HCT116 (cell line): ENCODE results near the gene PLEKHG5.

Experiments used
- SIN3A ChIP-seq: IDR thresholded peaks from 2 replicates; pipeline ENCODE4 v1.6.1; 2012; ENCODE audit warnings: low read depth
- TF ChIP-seq, protein P1 (sequence below), 3 experiments: fragments of 200-600 bp in 1 of 3; sonication (generic) in 1 of 3; IDR thresholded peaks in 2 of 3; conservative IDR thresholded peaks in 1 of 3; 2 replicates each; pipeline ENCODE4 v1.5.1; 2012 to 2017; ENCODE audit warnings: low read depth in 2 of 3, low read length in 2 of 3, antibody characterized with exemption in 1 of 3, borderline replicate concordance in 1 of 3, control low read depth in 1 of 3, mild to moderate bottlenecking in 1 of 3, mixed read lengths in 1 of 3, mixed run types in 1 of 3, moderate library complexity in 1 of 3; ENCODE audit not compliant: insufficient read depth in 1 of 3

DNA sequence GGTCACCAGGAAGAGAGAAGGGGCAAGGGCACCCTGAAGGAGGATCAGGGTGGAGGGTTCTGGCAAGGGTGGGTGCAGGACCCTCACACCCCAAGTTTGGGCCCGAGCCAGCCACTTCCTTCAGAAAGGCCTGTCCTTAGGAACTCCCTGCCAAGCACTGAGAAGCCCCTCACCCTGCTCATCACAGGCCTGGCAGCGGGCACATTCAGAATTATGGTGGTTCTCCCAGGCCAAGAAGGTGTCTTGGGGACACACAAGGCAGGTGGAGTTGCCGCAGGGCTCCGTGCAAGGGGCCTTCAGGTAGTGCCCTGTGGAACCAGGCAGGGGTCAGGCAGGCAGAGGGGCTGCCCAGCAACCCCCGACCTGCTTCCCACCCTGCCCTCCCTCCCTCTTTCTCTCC lies 26.6 kb downstream of the PLEKHG5 start:
- TF ChIP-seq, protein P1, sequence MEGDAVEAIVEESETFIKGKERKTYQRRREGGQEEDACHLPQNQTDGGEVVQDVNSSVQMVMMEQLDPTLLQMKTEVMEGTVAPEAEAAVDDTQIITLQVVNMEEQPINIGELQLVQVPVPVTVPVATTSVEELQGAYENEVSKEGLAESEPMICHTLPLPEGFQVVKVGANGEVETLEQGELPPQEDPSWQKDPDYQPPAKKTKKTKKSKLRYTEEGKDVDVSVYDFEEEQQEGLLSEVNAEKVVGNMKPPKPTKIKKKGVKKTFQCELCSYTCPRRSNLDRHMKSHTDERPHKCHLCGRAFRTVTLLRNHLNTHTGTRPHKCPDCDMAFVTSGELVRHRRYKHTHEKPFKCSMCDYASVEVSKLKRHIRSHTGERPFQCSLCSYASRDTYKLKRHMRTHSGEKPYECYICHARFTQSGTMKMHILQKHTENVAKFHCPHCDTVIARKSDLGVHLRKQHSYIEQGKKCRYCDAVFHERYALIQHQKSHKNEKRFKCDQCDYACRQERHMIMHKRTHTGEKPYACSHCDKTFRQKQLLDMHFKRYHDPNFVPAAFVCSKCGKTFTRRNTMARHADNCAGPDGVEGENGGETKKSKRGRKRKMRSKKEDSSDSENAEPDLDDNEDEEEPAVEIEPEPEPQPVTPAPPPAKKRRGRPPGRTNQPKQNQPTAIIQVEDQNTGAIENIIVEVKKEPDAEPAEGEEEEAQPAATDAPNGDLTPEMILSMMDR (IDR thresholded peaks at IDR 0.05 in 2 of 3, conservative IDR thresholded peaks at IDR 0.05 in 1 of 3; ENCODE audit: borderline replicate concordance in 1 of 3, insufficient read depth in 1 of 3, low read depth in 2 of 3, low read length in 2 of 3), result no peak
- TF ChIP-seq SIN3A, result no peak
